Measurements from ENCODE around the gene DHX34.

DNA sequence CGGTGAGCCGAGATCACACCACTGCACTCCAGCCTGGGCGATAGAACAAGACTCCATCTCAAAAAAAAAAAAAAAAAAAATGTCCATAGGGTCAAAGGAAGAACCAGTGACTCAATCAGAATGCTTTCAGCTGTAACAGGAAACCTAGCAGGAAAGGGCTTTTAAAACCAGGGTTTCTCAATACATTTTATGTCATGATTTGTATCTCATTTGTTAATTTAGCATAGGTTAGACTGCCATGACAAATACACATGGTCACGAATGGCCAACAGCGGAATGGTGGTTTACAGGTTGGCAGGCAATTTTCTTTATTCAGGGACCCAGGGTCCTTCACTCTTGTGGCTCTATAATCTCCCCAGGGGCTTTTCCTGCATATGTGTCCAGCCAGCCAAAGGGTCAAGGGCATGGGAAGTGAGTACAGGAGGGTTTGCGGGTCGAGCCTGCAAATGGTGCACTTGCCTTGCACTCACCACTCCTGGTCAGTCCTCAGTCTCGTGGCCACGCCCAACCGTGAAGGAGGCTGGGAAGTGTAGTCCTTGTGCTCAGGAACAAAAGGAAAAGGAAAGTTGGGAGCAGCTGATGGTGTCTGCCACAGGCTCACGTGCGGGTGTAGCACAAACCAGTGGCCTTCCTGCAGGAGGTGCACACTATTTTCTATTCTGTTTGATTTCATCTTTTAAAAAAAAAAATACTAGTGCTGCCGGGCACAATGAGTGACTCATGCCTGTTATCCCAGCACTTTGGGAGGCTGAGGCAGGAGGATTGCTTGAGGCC lies 14.8 kb downstream of the DHX34 start:
- no peak for TF ChIP-seq EZH2phosphoT487 (IDR thresholded peaks at IDR 0.05; ENCODE audit: low read length)
- TF ChIP-seq, protein P1, sequence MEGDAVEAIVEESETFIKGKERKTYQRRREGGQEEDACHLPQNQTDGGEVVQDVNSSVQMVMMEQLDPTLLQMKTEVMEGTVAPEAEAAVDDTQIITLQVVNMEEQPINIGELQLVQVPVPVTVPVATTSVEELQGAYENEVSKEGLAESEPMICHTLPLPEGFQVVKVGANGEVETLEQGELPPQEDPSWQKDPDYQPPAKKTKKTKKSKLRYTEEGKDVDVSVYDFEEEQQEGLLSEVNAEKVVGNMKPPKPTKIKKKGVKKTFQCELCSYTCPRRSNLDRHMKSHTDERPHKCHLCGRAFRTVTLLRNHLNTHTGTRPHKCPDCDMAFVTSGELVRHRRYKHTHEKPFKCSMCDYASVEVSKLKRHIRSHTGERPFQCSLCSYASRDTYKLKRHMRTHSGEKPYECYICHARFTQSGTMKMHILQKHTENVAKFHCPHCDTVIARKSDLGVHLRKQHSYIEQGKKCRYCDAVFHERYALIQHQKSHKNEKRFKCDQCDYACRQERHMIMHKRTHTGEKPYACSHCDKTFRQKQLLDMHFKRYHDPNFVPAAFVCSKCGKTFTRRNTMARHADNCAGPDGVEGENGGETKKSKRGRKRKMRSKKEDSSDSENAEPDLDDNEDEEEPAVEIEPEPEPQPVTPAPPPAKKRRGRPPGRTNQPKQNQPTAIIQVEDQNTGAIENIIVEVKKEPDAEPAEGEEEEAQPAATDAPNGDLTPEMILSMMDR (IDR thresholded peaks at IDR 0.05; ENCODE audit: low read length): no peak

All from MM.1S (cell line).